Left ventricle myocardium inferior (tissue), 1 donor: ENCODE data around the gene SGCE. TPM values are rescaled to one million over a fixed set of nuclear protein-coding genes. Genes with fewer than 3 reads are reported as not detected.

ENCODE experiments used
- DNase-seq: peaks from one replicate; pipeline ENCODE4 v3.0.0-alpha.2; 2020
- H3K27ac ChIP-seq: fragments of 200-600 bp; replicated peaks from 2 replicates; pipeline ENCODE4 v1.8.0; 2021
- H3K27me3 ChIP-seq: fragments of 200-600 bp; 2 replicates; pipeline ENCODE4 v1.8.0; 2021; ENCODE audit warnings: low read depth
- H3K36me3 ChIP-seq: fragments of 200-600 bp; 2 replicates; pipeline ENCODE4 v1.8.0; 2021
- H3K4me1 ChIP-seq: fragments of 200-600 bp; 2 replicates; pipeline ENCODE4 v1.8.0; 2021
- H3K4me3 ChIP-seq: fragments of 200-600 bp; 2 replicates; pipeline ENCODE4 v1.8.0; 2021; ENCODE audit warnings: mild to moderate bottlenecking, moderate library complexity
- H3K9me3 ChIP-seq: fragments of 200-600 bp; replicated peaks from 2 replicates; pipeline ENCODE4 v1.8.0; 2021
- CTCF ChIP-seq: fragments of 200-600 bp; IDR thresholded peaks from 2 replicates; pipeline ENCODE4 v1.8.0; 2021; ENCODE audit warnings: antibody characterized with exemption, mild to moderate bottlenecking, borderline replicate concordance
- intact Hi-C: fragments of 100-400 bp; cut with micrococcal nuclease; formaldehyde crosslinking; loops from one replicate; pipeline ENCODE4 v1.11.0; 2022
- total RNA-seq: library from RNA; stranded (reverse); fragmentation: NEBNext Ultra II Directional; extraction: Animal tissue kit (Norgen Biotek cat#: 25700); gene quantifications from one replicate; pipeline ENCODE4 v1.2.1, GENCODE V29; 2021
- donor health status: DM: no; HTN: yes; CAD: no; lungs with severe emphysema.

The SGCE gene
- total RNA-seq, 1 donor from 2014 or later: 20.1 TPM

- intact Hi-C loops: no loop called here
- no peak for TF ChIP-seq CTCF
- Histone ChIP-seq H3K4me3 (no peak overlapping the region), H3K27ac (no peak overlapping the region), H3K4me1 (no peaks in the 10 kb centered on the region), H3K36me3 (peaks cover 6% of the 10 kb centered on the region), H3K27me3 (no peaks in the 10 kb centered on the region), H3K9me3 (no peaks in the 10 kb centered on the region)
- DNase-seq: no peak
These were observed 61.1 kb downstream of the SGCE start for GRCh38 chr7:94594882-94595281.

- Histone ChIP-seq H3K9me3 (no peaks in the 10 kb centered on the region), H3K36me3 (peaks cover 17% of the 10 kb centered on the region), H3K4me3 (no peak overlapping the region), H3K4me1 (no peaks in the 10 kb centered on the region), H3K27ac (no peak overlapping the region), H3K27me3 (no peaks in the 10 kb centered on the region)
- no peak for DNase-seq
- intact Hi-C loops: no loop called here
- no peak for TF ChIP-seq CTCF
These were observed 64.8 kb downstream of the SGCE start for GRCh38 chr7:94591176-94591575.

- no peaks in the 10 kb centered on the region for H3K4me1 ChIP-seq
- H3K27ac ChIP-seq: no peak overlapping the region
- no peak overlapping the region for H3K4me3 ChIP-seq
- intact Hi-C loops: no loop called here
- no peak for TF ChIP-seq CTCF
- no peak for DNase-seq
- peaks cover 17% of the 10 kb centered on the region for H3K36me3 ChIP-seq
- H3K9me3 ChIP-seq: no peaks in the 10 kb centered on the region
- no peaks in the 10 kb centered on the region for H3K27me3 ChIP-seq
These were observed 65.3 kb downstream of the SGCE start for GRCh38 chr7:94590526-94591162.

GRCh38 chr7:94588075-94588474 lies 67.9 kb downstream of the SGCE start:
- no peak for TF ChIP-seq CTCF
- Histone ChIP-seq H3K36me3 (peaks cover 17% of the 10 kb centered on the region), H3K27ac (no peak overlapping the region), H3K4me3 (no peak overlapping the region), H3K27me3 (no peaks in the 10 kb centered on the region), H3K4me1 (peaks cover 12% of the 10 kb centered on the region), H3K9me3 (no peaks in the 10 kb centered on the region)
- intact Hi-C loops: no loop called here
- no peak for DNase-seq

- TF ChIP-seq CTCF: no peak
- H3K4me3 ChIP-seq: no peak overlapping the region
- peaks cover 12% of the 10 kb centered on the region for H3K4me1 ChIP-seq
- no peak overlapping the region for H3K27ac ChIP-seq
- no peaks in the 10 kb centered on the region for H3K9me3 ChIP-seq
- DNase-seq: no peak
- peaks cover 7% of the 10 kb centered on the region for H3K36me3 ChIP-seq
- no peaks in the 10 kb centered on the region for H3K27me3 ChIP-seq
- intact Hi-C loops: no loop called here
These were observed 71.8 kb downstream of the SGCE start for GRCh38 chr7:94584113-94584512.

GRCh38 chr7:94580601-94581000 lies 75.3 kb downstream of the SGCE start:
- Histone ChIP-seq H3K9me3 (peaks cover 10% of the 10 kb centered on the region), H3K27ac (no peak overlapping the region), H3K4me1 (peaks cover 12% of the 10 kb centered on the region), H3K27me3 (no peaks in the 10 kb centered on the region), H3K36me3 (peaks cover 18% of the 10 kb centered on the region), H3K4me3 (no peak overlapping the region)
- TF ChIP-seq CTCF: no peak
- intact Hi-C loops: no loop called here
- no peak for DNase-seq
